ENCODE results near the gene PPM1H.

DNA sequence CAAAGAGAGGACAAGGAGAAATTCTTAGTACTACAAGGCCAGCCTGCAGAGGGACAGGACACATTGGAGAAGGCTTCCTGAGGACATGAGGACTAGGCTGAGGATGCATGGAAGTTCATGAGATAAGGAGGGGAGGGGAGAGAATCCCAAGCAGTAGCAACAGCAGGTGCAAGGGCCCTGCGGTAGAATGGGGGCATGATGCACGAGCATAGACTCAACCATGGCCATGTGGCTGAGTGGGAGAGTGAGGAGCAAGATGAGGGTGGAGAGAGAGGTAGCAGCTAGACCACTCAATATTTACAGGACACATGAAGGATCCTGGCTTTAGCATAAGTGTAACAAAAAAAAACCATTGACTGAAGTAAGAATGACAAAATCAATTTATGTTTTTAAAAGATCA, 128.1 kb downstream of the PPM1H start:
- TF ChIP-seq, protein P1, sequence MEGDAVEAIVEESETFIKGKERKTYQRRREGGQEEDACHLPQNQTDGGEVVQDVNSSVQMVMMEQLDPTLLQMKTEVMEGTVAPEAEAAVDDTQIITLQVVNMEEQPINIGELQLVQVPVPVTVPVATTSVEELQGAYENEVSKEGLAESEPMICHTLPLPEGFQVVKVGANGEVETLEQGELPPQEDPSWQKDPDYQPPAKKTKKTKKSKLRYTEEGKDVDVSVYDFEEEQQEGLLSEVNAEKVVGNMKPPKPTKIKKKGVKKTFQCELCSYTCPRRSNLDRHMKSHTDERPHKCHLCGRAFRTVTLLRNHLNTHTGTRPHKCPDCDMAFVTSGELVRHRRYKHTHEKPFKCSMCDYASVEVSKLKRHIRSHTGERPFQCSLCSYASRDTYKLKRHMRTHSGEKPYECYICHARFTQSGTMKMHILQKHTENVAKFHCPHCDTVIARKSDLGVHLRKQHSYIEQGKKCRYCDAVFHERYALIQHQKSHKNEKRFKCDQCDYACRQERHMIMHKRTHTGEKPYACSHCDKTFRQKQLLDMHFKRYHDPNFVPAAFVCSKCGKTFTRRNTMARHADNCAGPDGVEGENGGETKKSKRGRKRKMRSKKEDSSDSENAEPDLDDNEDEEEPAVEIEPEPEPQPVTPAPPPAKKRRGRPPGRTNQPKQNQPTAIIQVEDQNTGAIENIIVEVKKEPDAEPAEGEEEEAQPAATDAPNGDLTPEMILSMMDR (IDR thresholded peaks at IDR 0.05) = no peak
- no peak for TF ChIP-seq POLR2AphosphoS5 (IDR thresholded peaks at IDR 0.05; ENCODE audit: insufficient read depth in 1 of 2, low read depth in 1 of 2)

All from vagina (tissue), 2 donors.